Neuronal stem cell (in vitro differentiated cells): Measurements from ENCODE around the gene TMEM138.

Experiments
- DNase-seq: peaks from one replicate; pipeline ENCODE4 v3.0.0-alpha.2; 2013; ENCODE audit warnings: low spot score
- H2AFZ ChIP-seq: one replicate; pipeline ENCODE4 v1.6.1; 2013; ENCODE audit warnings: mild to moderate bottlenecking, low read length, inconsistent platforms
- H2AK5ac ChIP-seq: 2 replicates; pipeline ENCODE4 v1.6.1; 2013; ENCODE audit warnings: low read depth, mild to moderate bottlenecking, inconsistent platforms, low read length, moderate library complexity, mixed read lengths
- H2BK120ac ChIP-seq: 2 replicates; pipeline ENCODE4 v1.6.1; 2013; ENCODE audit warnings: low read depth, mild to moderate bottlenecking, inconsistent platforms, low read length, moderate library complexity, mixed read lengths
- H2BK12ac ChIP-seq: one replicate; pipeline ENCODE4 v1.6.1; 2013; ENCODE audit warnings: low read length, inconsistent platforms
- H2BK15ac ChIP-seq: 2 replicates; pipeline ENCODE4 v1.6.1; 2013; ENCODE audit warnings: mild to moderate bottlenecking, low read length, inconsistent platforms, mixed read lengths
- H2BK5ac ChIP-seq: one replicate; pipeline ENCODE4 v1.6.1; 2013; ENCODE audit warnings: inconsistent platforms, mild to moderate bottlenecking, low read length, moderate library complexity
- H3K14ac ChIP-seq: one replicate; pipeline ENCODE4 v1.6.1; 2013; ENCODE audit warnings: low read length, inconsistent platforms
- H3K18ac ChIP-seq: 2 replicates; pipeline ENCODE4 v1.6.1; 2013; ENCODE audit warnings: low read length, inconsistent platforms
- H3K23ac ChIP-seq: 2 replicates; pipeline ENCODE4 v1.6.1; 2013; ENCODE audit warnings: low read depth, mild to moderate bottlenecking, mixed read lengths, low read length, inconsistent platforms; ENCODE audit not compliant: poor library complexity
- H3K27ac ChIP-seq: replicated peaks from 3 replicates; pipeline ENCODE4 v1.5.1; 2013; ENCODE audit warnings: low read length, inconsistent platforms
- H3K27me3 ChIP-seq, 3 experiments: 2 replicates each; pipeline ENCODE4 v1.6.1; 2013; ENCODE audit warnings: low read length in 3 of 3, mild to moderate bottlenecking in 2 of 3, inconsistent platforms in 1 of 3, low read depth in 1 of 3, mixed read lengths in 1 of 3, moderate library complexity in 1 of 3; ENCODE audit not compliant: control insufficient read depth in 3 of 3, insufficient read depth in 3 of 3
- H3K36me3 ChIP-seq, 2 donors: replicated peaks in 1 of 2; 2 replicates each; pipeline ENCODE4 v1.6.1; 2013; ENCODE audit warnings: low read length in 2 of 2; ENCODE audit not compliant: control insufficient read depth in 2 of 2, insufficient read depth in 2 of 2
- H3K4ac ChIP-seq: 2 replicates; pipeline ENCODE4 v1.6.1; 2013; ENCODE audit warnings: inconsistent platforms, mild to moderate bottlenecking, low read length, moderate library complexity
- H3K4me1 ChIP-seq, 2 donors: 1 replicate in 1 of 2; 2 replicates in 1 of 2; pipeline ENCODE4 v1.6.1; 2013; ENCODE audit warnings: low read length in 2 of 2, low read depth in 1 of 2; ENCODE audit not compliant: control insufficient read depth in 2 of 2, insufficient read depth in 1 of 2
- H3K4me2 ChIP-seq: one replicate; pipeline ENCODE4 v1.6.1; 2013; ENCODE audit warnings: mild to moderate bottlenecking, low read length, inconsistent platforms; ENCODE audit not compliant: insufficient read depth, poor library complexity, severe bottlenecking
- H3K4me3 ChIP-seq, 2 donors: 2 replicates each; pipeline ENCODE4 v1.5.1; 2013; ENCODE audit warnings: low read length in 2 of 2, mild to moderate bottlenecking in 2 of 2, inconsistent platforms in 1 of 2, moderate library complexity in 1 of 2
- H3K79me1 ChIP-seq: one replicate; pipeline ENCODE4 v1.6.1; 2013; ENCODE audit warnings: low read depth, mild to moderate bottlenecking, inconsistent platforms, low read length, moderate library complexity
- H3K9ac ChIP-seq: one replicate; pipeline ENCODE4 v1.6.1; 2013; ENCODE audit warnings: mild to moderate bottlenecking, low read depth, low read length, inconsistent platforms; ENCODE audit not compliant: poor library complexity
- H3K9me3 ChIP-seq, 2 donors: replicated peaks in 1 of 2; 2 replicates each; pipeline versions ENCODE3 to v1.6.1; 2013; ENCODE audit warnings: low read length in 2 of 2, mild to moderate bottlenecking in 2 of 2, inconsistent platforms in 1 of 2, low read depth in 1 of 2, mixed read lengths in 1 of 2, moderate library complexity in 1 of 2; ENCODE audit not compliant: control insufficient read depth in 2 of 2, insufficient read depth in 1 of 2
- H4K8ac ChIP-seq: one replicate; pipeline ENCODE4 v1.6.1; 2013; ENCODE audit warnings: low read depth, mild to moderate bottlenecking, inconsistent platforms, low read length, moderate library complexity
- H4K91ac ChIP-seq: one replicate; pipeline ENCODE4 v1.6.1; 2013; ENCODE audit warnings: low read length, low read depth, mild to moderate bottlenecking, inconsistent platforms; ENCODE audit not compliant: poor library complexity
- WGBS, 2 donors: extraction: QIAGEN DNeasy Blood & Tissue Kit; methylation state at CpG; one replicate each; pipeline ENCODE4 v1.1.7; 2013; ENCODE audit warnings: missing lambda C conversion rate in 2 of 2, mixed read lengths in 1 of 2; ENCODE audit not compliant: insufficient read length in 2 of 2, insufficient replicate concordance in 1 of 2; ENCODE audit errors: extremely low coverage in 2 of 2; 5-methylcytosine and 5-hydroxymethylcytosine counted together

TMEM138 gene

GRCh38 chr11:61358566-61358965 is 3.6 kb upstream of the TMEM138 start:
- Histone ChIP-seq H2BK12ac (no peak overlapping the region), H2BK15ac (no peak overlapping the region), H3K18ac (no peak overlapping the region), H3K27ac (no peak overlapping the region), H2AFZ (no peak overlapping the region), H3K4me3 (no peak overlapping the region), H4K91ac (no peak overlapping the region), H2AK5ac (no peak overlapping the region), H3K4me1 (peaks cover 2 to 4% of the 10 kb centered on the region in 2 donors), H3K36me3 (peaks cover 0 to 8% of the 10 kb centered on the region in 2 donors), H3K79me1 (peaks cover 4% of the 10 kb centered on the region), H3K4ac (no peak overlapping the region), H2BK5ac (no peak overlapping the region), H3K9ac (no peak overlapping the region), H4K8ac (no peak overlapping the region), H3K27me3 (no peaks in the 10 kb centered on the region), H3K4me2 (no peak overlapping the region), H2BK120ac (no peak overlapping the region), H3K23ac (no peak overlapping the region), H3K9me3 (no peaks in the 10 kb centered on the region), H3K14ac (no peak overlapping the region)
- no CpG with 5 or more reads among the region's 11 CpGs for WGBS, 2 donors
- DNase-seq = no peak

- H3K4me3 ChIP-seq = no peak overlapping the region
- H3K79me1 ChIP-seq = peaks cover 4% of the 10 kb centered on the region
- H2BK15ac ChIP-seq = no peak overlapping the region
- H3K4me1 ChIP-seq = peaks cover 2 to 4% of the 10 kb centered on the region in 2 donors
- no peak overlapping the region for H3K18ac ChIP-seq
- H2BK5ac ChIP-seq = no peak overlapping the region
- no peak overlapping the region for H2AFZ ChIP-seq
- H3K36me3 ChIP-seq = peaks cover 5 to 14% of the 10 kb centered on the region in 2 donors
- H3K27ac ChIP-seq = no peak overlapping the region
- WGBS, 2 donors = no CpG with 5 or more reads among the region's 6 CpGs
- no peak overlapping the region for H3K9ac ChIP-seq
- H3K27me3 ChIP-seq = no peaks in the 10 kb centered on the region
- no peak overlapping the region for H2AK5ac ChIP-seq
- H3K4ac ChIP-seq = no peak overlapping the region
- H3K14ac ChIP-seq = no peak overlapping the region
- DNase-seq = no peak
- no peak overlapping the region for H4K8ac ChIP-seq
- no peak overlapping the region for H2BK12ac ChIP-seq
- no peak overlapping the region for H3K4me2 ChIP-seq
- H3K23ac ChIP-seq = no peak overlapping the region
- no peak overlapping the region for H4K91ac ChIP-seq
- H3K9me3 ChIP-seq = no peaks in the 10 kb centered on the region
- H2BK120ac ChIP-seq = no peak overlapping the region
These were observed 2.7 kb upstream of the TMEM138 start for GRCh38 chr11:61359516-61359915.

- H3K4ac ChIP-seq = no peak overlapping the region
- H3K4me3 ChIP-seq = peak overlapping the region; percentile 94 to 98
- H4K8ac ChIP-seq = no peak overlapping the region
- H3K14ac ChIP-seq = no peak overlapping the region
- no CpG with 5 or more reads among the region's 22 CpGs for WGBS, 2 donors
- H2AFZ ChIP-seq = peak overlapping the region; percentile 98
- peak overlapping the region; percentile 77 for H3K4me2 ChIP-seq
- H3K9ac ChIP-seq = peak overlapping the region; percentile 91
- DNase-seq = no peak
- peak overlapping the region; percentile 100 for H3K27ac ChIP-seq
- no peak overlapping the region for H4K91ac ChIP-seq
- H3K27me3 ChIP-seq = no peaks in the 10 kb centered on the region
- peak overlapping the region; percentile 100 for H3K18ac ChIP-seq
- peaks cover 4% of the 10 kb centered on the region for H3K79me1 ChIP-seq
- peak overlapping the region; percentile 98 for H3K23ac ChIP-seq
- peak overlapping the region; percentile 78 for H2AK5ac ChIP-seq
- peak overlapping the region; percentile 76 for H2BK15ac ChIP-seq
- peaks cover 2 to 4% of the 10 kb centered on the region in 2 donors for H3K4me1 ChIP-seq
- no peaks in the 10 kb centered on the region for H3K9me3 ChIP-seq
- peak overlapping the region; percentile 98 for H2BK5ac ChIP-seq
- H2BK12ac ChIP-seq = no peak overlapping the region
- H2BK120ac ChIP-seq = no peak overlapping the region
- peaks cover 11 to 32% of the 10 kb centered on the region in 2 donors for H3K36me3 ChIP-seq
These were observed 885 bp upstream of the TMEM138 start for GRCh38 chr11:61361237-61361740.

GRCh38 chr11:61362542-61362875 is 335 bp downstream of the TMEM138 start:
- Histone ChIP-seq H3K14ac (no peak overlapping the region), H2BK120ac (no peak overlapping the region), H2BK5ac (no peak overlapping the region), H3K27me3 (no peaks in the 10 kb centered on the region), H4K8ac (no peak overlapping the region), H4K91ac (no peak overlapping the region), H3K4me3 (peak overlapping the region; percentile 94 to 98), H2AFZ (peak overlapping the region; percentile 98), H3K23ac (no peak overlapping the region), H3K9me3 (no peaks in the 10 kb centered on the region), H3K4me1 (peaks cover 2 to 4% of the 10 kb centered on the region in 2 donors), H3K4ac (no peak overlapping the region), H2BK15ac (no peak overlapping the region), H3K36me3 (peaks cover 19 to 44% of the 10 kb centered on the region in 2 donors), H2BK12ac (no peak overlapping the region), H3K79me1 (peaks cover 4% of the 10 kb centered on the region), H3K18ac (peak overlapping the region; percentile 49), H3K9ac (peak overlapping the region; percentile 87), H2AK5ac (no peak overlapping the region), H3K27ac (peak overlapping the region; percentile 100), H3K4me2 (peak overlapping the region; percentile 79)
- WGBS, 2 donors = no CpG with 5 or more reads among the region's 12 CpGs
- no peak for DNase-seq
